Mesendoderm (in vitro differentiated cells): Measurements from ENCODE around the gene PRDM16.

Source experiments
- DNase-seq: peaks from one replicate; pipeline ENCODE4 v3.0.0; 2013
- H2AK5ac ChIP-seq: 2 replicates; pipeline ENCODE4 v1.6.1; 2013; ENCODE audit warnings: low read length, inconsistent platforms
- H2BK120ac ChIP-seq: 2 replicates; pipeline ENCODE4 v1.6.1; 2013; ENCODE audit warnings: low read depth, mild to moderate bottlenecking, low read length, moderate library complexity, mixed read lengths
- H2BK15ac ChIP-seq: replicated peaks from 2 replicates; pipeline ENCODE4 v1.6.1; 2013; ENCODE audit warnings: low read depth, mild to moderate bottlenecking, moderate library complexity
- H2BK5ac ChIP-seq: 2 replicates; pipeline ENCODE4 v1.6.1; 2013; ENCODE audit warnings: low read length, inconsistent platforms
- H3K18ac ChIP-seq: 2 replicates; pipeline ENCODE4 v1.6.1; 2013; ENCODE audit warnings: mild to moderate bottlenecking, low read length, mixed read lengths
- H3K23ac ChIP-seq: one replicate; pipeline ENCODE4 v1.6.1; 2013; ENCODE audit warnings: low read length
- H3K27ac ChIP-seq: 2 replicates; pipeline ENCODE4 v1.5.1; 2013; ENCODE audit warnings: low read depth, mild to moderate bottlenecking, inconsistent platforms, low read length, moderate library complexity
- H3K27me3 ChIP-seq: 2 replicates; pipeline ENCODE4 v1.6.1; 2013; ENCODE audit warnings: low read length, control low read depth, mild to moderate bottlenecking, inconsistent platforms; ENCODE audit not compliant: insufficient read depth, poor library complexity
- H3K36me3 ChIP-seq: 2 replicates; pipeline ENCODE4 v1.6.1; 2013; ENCODE audit warnings: low read length, inconsistent platforms; ENCODE audit not compliant: control insufficient read depth, insufficient read depth
- H3K4ac ChIP-seq: one replicate; pipeline ENCODE4 v1.6.1; 2013; ENCODE audit warnings: low read depth, mild to moderate bottlenecking, low read length, moderate library complexity
- H3K4me1 ChIP-seq: 2 replicates; pipeline ENCODE4 v1.6.1; 2013; ENCODE audit warnings: low read depth, low read length, inconsistent platforms; ENCODE audit not compliant: control insufficient read depth
- H3K4me2 ChIP-seq: 2 replicates; pipeline ENCODE4 v1.6.1; 2013; ENCODE audit warnings: low read length
- H3K4me3 ChIP-seq: 2 replicates; pipeline ENCODE4 v1.5.1; 2013; ENCODE audit warnings: mild to moderate bottlenecking, low read length
- H3K56ac ChIP-seq: one replicate; pipeline ENCODE4 v1.6.1; 2013; ENCODE audit warnings: low read length
- H3K79me1 ChIP-seq: 2 replicates; pipeline ENCODE4 v1.6.1; 2013; ENCODE audit warnings: low read length, inconsistent platforms
- H3K79me2 ChIP-seq: 2 replicates; pipeline ENCODE4 v1.6.1; 2013; ENCODE audit warnings: mild to moderate bottlenecking, low read length; ENCODE audit not compliant: control insufficient read depth, insufficient read depth
- H3K9ac ChIP-seq: 2 replicates; pipeline ENCODE4 v1.6.1; 2013; ENCODE audit warnings: low read length, inconsistent platforms
- H4K5ac ChIP-seq: one replicate; pipeline ENCODE4 v1.6.1; 2013; ENCODE audit warnings: low read length
- H4K8ac ChIP-seq: one replicate; pipeline ENCODE4 v1.6.1; 2013; ENCODE audit warnings: low read depth, mild to moderate bottlenecking, control low read depth, low read length, moderate library complexity
- WGBS: extraction: QIAGEN DNeasy Blood & Tissue Kit; methylation state at CpG from one replicate; pipeline ENCODE4 v1.1.7; 2013; ENCODE audit warnings: low lambda C conversion rate, missing lambda C conversion rate; ENCODE audit not compliant: insufficient coverage; ENCODE audit errors: extremely low coverage; 5-methylcytosine and 5-hydroxymethylcytosine counted together

PRDM16 gene

GRCh38 chr1:3213730-3214129, 144.7 kb downstream of the PRDM16 start:
- DNase-seq: no peak
- Histone ChIP-seq H2BK120ac (no peak overlapping the region), H3K4ac (no peak overlapping the region), H3K79me2 (no peaks in the 10 kb centered on the region), H3K79me1 (no peaks in the 10 kb centered on the region), H2AK5ac (no peak overlapping the region), H3K4me3 (no peak overlapping the region), H2BK15ac (no peak overlapping the region), H3K23ac (no peak overlapping the region), H3K36me3 (no peaks in the 10 kb centered on the region), H2BK5ac (no peak overlapping the region), H3K4me2 (no peak overlapping the region), H3K56ac (no peak overlapping the region), H3K4me1 (no peaks in the 10 kb centered on the region), H3K27ac (no peak overlapping the region), H3K9ac (no peak overlapping the region), H4K8ac (no peak overlapping the region), H3K27me3 (no peaks in the 10 kb centered on the region), H3K18ac (no peak overlapping the region), H4K5ac (no peak overlapping the region)
- no CpG with 5 or more reads among the region's 16 CpGs for WGBS

- Histone ChIP-seq H3K56ac (no peak overlapping the region), H3K27me3 (no peaks in the 10 kb centered on the region), H2BK120ac (no peak overlapping the region), H3K79me2 (no peaks in the 10 kb centered on the region), H3K18ac (no peak overlapping the region), H4K5ac (no peak overlapping the region), H4K8ac (no peak overlapping the region), H2AK5ac (no peak overlapping the region), H3K4me1 (no peaks in the 10 kb centered on the region), H3K79me1 (no peaks in the 10 kb centered on the region), H3K4me2 (no peak overlapping the region), H2BK15ac (no peak overlapping the region), H3K4me3 (no peak overlapping the region), H2BK5ac (no peak overlapping the region), H3K23ac (no peak overlapping the region), H3K27ac (no peak overlapping the region), H3K9ac (no peak overlapping the region), H3K4ac (no peak overlapping the region), H3K36me3 (no peaks in the 10 kb centered on the region)
- no CpG with 5 or more reads among the region's 27 CpGs for WGBS
- DNase-seq: no peak
Measured at GRCh38 chr1:3215198-3216014, 146.4 kb downstream of the PRDM16 start.

- Histone ChIP-seq H4K8ac (no peak overlapping the region), H3K18ac (no peak overlapping the region), H3K4me3 (no peak overlapping the region), H2BK15ac (no peak overlapping the region), H3K79me1 (no peaks in the 10 kb centered on the region), H4K5ac (no peak overlapping the region), H2BK120ac (no peak overlapping the region), H3K23ac (no peak overlapping the region), H3K27ac (no peak overlapping the region), H3K79me2 (no peaks in the 10 kb centered on the region), H3K27me3 (no peaks in the 10 kb centered on the region), H2BK5ac (no peak overlapping the region), H3K56ac (no peak overlapping the region), H3K4me2 (no peak overlapping the region), H2AK5ac (no peak overlapping the region), H3K4me1 (no peaks in the 10 kb centered on the region), H3K4ac (no peak overlapping the region), H3K9ac (no peak overlapping the region), H3K36me3 (no peaks in the 10 kb centered on the region)
- no peak for DNase-seq
- WGBS: no CpG with 5 or more reads among the region's 7 CpGs
Measured at GRCh38 chr1:3216015-3216391, 147.0 kb downstream of the PRDM16 start.

GRCh38 chr1:3217181-3217641, 148.2 kb downstream of the PRDM16 start:
- no CpG with 5 or more reads among the region's 15 CpGs for whole genome bisulfite sequencing
- Histone ChIP-seq H3K27ac (no peak overlapping the region), H2BK120ac (no peak overlapping the region), H2AK5ac (no peak overlapping the region), H3K56ac (no peak overlapping the region), H3K9ac (no peak overlapping the region), H2BK5ac (no peak overlapping the region), H3K18ac (no peak overlapping the region), H3K23ac (no peak overlapping the region), H3K4me1 (no peaks in the 10 kb centered on the region), H2BK15ac (no peak overlapping the region), H4K8ac (no peak overlapping the region), H4K5ac (no peak overlapping the region), H3K79me2 (no peaks in the 10 kb centered on the region), H3K79me1 (no peaks in the 10 kb centered on the region), H3K36me3 (no peaks in the 10 kb centered on the region), H3K4me2 (no peak overlapping the region), H3K4ac (no peak overlapping the region), H3K4me3 (no peak overlapping the region), H3K27me3 (no peaks in the 10 kb centered on the region)
- DNase-seq: no peak

- no peak overlapping the region for H3K56ac ChIP-seq
- no peaks in the 10 kb centered on the region for H3K79me1 ChIP-seq
- DNase-seq: no peak
- no peaks in the 10 kb centered on the region for H3K79me2 ChIP-seq
- H4K5ac ChIP-seq: no peak overlapping the region
- H3K4me3 ChIP-seq: no peak overlapping the region
- no peak overlapping the region for H3K4ac ChIP-seq
- no peak overlapping the region for H3K27ac ChIP-seq
- H3K23ac ChIP-seq: no peak overlapping the region
- no peak overlapping the region for H3K4me2 ChIP-seq
- H4K8ac ChIP-seq: no peak overlapping the region
- no peak overlapping the region for H3K18ac ChIP-seq
- no CpG with 5 or more reads among the region's 23 CpGs for WGBS
- H3K27me3 ChIP-seq: no peaks in the 10 kb centered on the region
- no peak overlapping the region for H2BK5ac ChIP-seq
- H2BK120ac ChIP-seq: no peak overlapping the region
- H3K36me3 ChIP-seq: no peaks in the 10 kb centered on the region
- no peak overlapping the region for H3K9ac ChIP-seq
- H2AK5ac ChIP-seq: no peak overlapping the region
- H2BK15ac ChIP-seq: no peak overlapping the region
- no peaks in the 10 kb centered on the region for H3K4me1 ChIP-seq
Measured at GRCh38 chr1:3217979-3218679, 149.1 kb downstream of the PRDM16 start.
